ENCODE results near the gene FYN.
"Not testable (repeated sequence)": the region's sequence is repeated elsewhere in the genome, so short reads cannot be mapped to it uniquely, and the experiment has no call there.

The FYN gene

DNA sequence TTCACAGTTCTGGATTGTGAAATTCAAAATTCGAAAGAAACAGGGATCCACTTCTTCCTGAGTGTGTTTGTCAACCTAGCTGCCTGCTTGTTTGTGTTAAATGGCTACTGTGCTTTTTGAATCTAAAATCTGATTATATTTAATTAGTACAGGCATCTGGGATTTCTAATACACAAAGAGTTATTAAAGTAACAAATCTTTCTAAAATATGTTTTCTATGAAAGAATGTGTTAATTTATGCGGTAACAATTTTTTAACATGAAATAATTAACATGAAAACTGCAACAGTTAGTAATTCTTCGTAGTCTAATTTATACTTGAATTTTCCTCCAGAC is 186.4 kb downstream of the FYN start:
- DNase-seq (ENCODE audit: low read depth), result no peak
- TF ChIP-seq, protein P1, sequence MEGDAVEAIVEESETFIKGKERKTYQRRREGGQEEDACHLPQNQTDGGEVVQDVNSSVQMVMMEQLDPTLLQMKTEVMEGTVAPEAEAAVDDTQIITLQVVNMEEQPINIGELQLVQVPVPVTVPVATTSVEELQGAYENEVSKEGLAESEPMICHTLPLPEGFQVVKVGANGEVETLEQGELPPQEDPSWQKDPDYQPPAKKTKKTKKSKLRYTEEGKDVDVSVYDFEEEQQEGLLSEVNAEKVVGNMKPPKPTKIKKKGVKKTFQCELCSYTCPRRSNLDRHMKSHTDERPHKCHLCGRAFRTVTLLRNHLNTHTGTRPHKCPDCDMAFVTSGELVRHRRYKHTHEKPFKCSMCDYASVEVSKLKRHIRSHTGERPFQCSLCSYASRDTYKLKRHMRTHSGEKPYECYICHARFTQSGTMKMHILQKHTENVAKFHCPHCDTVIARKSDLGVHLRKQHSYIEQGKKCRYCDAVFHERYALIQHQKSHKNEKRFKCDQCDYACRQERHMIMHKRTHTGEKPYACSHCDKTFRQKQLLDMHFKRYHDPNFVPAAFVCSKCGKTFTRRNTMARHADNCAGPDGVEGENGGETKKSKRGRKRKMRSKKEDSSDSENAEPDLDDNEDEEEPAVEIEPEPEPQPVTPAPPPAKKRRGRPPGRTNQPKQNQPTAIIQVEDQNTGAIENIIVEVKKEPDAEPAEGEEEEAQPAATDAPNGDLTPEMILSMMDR (IDR thresholded peaks at IDR 0.05; ENCODE audit: insufficient read depth, low read depth, low read length, missing control alignments), result no peak
- no peak overlapping the region for H3K4me3 ChIP-seq (ENCODE audit: low read depth, low read length)

DNA sequence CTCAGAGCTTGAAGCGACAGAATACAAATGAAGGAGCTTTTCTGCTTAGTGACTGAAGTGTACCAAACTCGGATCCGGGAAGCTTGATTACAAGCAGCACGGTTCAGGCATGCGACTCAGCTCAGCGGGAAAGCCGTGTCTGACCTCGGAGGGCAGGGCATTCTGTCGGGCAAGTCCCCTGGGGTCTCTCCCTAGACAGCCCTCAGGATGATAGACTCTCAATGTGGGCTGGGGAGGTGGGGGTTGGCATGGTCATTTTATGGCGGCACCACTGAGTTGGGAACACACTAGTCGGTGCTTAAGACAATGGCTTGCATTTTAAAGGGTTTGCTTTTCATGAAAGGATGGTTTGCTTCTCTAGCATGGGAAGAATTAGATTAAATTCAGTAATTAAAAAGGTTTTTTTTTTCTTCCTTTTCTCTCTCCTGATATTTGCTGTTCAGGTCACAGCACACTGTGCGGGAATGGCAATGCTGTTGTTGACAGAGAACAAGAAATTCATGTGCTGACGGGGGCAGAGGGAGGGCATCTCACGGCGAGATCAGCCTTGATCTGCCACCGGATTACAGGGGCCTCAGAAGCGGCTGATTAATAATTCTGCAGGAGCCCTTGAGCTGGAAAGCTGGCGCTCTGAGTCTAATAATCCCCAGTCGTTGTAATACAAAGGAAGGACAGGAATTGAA is 186.9 kb downstream of the FYN start:
- TF ChIP-seq, protein P1 (IDR thresholded peaks at IDR 0.05; ENCODE audit: insufficient read depth, low read depth, low read length, missing control alignments), result no peak
- no peak for DNase-seq (ENCODE audit: low read depth)
- H3K4me3 ChIP-seq (ENCODE audit: low read depth, low read length), result no peak overlapping the region

DNA sequence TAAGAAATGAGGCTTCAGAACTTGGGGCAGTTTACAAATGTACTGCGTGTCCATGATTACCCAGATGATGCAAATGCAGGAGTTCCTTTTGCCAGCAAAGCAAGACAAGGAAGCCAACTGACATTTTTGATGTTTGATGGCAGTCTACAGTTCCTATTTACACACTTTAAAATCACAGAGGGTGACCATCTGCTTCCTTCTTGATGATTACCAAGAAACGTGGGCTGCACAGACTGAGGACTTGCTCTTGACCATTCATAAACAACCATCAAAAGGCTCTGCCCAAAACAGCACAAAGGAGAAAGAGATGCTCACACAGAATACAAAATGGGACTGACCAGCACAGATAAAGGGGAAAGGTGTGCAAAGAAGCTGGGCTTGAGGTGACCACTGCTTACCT is 187.7 kb downstream of the FYN start:
- DNase-seq (ENCODE audit: low read depth), result no peak
- H3K4me3 ChIP-seq (ENCODE audit: low read depth, low read length), result no peak overlapping the region
- TF ChIP-seq, protein P1 (IDR thresholded peaks at IDR 0.05; ENCODE audit: insufficient read depth, low read depth, low read length, missing control alignments), result no peak

DNA sequence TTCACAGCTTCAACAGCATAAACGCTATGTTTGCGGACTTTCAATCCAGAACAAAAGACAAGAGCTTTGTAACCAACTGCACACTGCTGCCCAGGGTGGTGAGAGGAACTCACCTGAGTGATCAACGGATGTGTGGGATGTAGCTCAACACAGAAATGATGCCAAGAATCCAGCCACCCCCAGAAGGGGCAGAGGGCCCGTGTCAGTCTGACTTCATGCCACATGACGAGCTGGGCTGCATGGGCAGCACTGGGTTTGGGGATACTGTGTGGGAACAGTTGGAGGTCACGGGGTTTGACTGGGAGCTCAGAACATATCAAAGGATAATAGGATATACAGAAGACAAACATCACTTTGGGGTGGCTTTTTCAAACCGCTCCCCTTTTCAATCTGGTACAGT is 188.2 kb downstream of the FYN start:
- no peak overlapping the region for H3K4me3 ChIP-seq (ENCODE audit: low read depth, low read length)

DNA sequence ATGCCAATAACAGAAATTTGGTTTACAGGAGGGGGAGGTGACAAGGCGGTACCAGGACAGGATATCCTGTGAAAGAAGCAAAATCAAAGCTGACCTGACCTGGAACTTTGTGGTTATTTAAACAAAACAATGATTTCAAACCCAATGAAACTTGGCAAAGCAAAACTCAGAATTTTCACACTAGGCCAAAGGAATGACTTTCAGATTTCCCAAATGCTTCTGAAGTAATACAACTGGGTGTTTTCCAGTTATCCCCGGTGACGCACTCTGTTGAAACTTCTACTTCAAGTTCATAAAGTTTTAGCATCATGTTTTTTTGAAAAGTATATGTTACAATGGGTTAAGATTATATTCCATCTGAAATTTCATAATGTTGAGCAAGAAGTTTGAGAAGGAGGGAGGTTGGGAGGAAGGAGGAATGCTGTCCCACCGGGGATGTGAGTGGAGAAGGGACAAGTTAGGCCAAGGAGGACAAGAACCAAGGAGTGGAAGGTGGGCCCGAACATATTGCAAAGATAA is 189.4 kb downstream of the FYN start:
- H3K4me3 ChIP-seq (ENCODE audit: low read depth, low read length), result no peak overlapping the region
- no peak for DNase-seq (ENCODE audit: low read depth)
- TF ChIP-seq, protein P1 (IDR thresholded peaks at IDR 0.05; ENCODE audit: insufficient read depth, low read depth, low read length, missing control alignments), result no peak

More for the DNA sequence above, 188.2 kb downstream of the FYN start:
- no peak for DNase-seq (ENCODE audit: low read depth)
- TF ChIP-seq, protein P1 (IDR thresholded peaks at IDR 0.05; ENCODE audit: insufficient read depth, low read depth, low read length, missing control alignments), result no peak

DNA sequence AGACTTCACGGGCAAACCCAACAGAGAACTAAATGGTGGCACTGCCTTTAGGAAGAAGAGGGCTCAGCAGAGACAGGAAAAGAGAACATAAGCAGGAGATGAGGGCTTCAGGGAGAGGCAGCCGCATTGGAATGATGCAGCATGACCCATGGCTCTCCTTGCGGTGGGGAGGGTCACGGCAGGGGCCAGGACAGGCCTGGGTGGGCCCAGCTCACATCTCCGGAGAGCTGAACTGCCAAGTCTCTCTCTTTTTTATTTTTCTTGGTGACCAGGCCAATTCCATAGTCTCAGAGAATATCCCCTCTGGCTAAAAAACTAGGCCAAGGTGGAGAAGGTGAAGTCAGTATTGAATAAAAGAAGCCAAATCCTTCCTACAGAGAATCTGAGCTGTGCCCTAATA is 190.1 kb downstream of the FYN start:
- no peak overlapping the region for H3K4me3 ChIP-seq (ENCODE audit: low read depth, low read length)
- TF ChIP-seq, protein P1 (IDR thresholded peaks at IDR 0.05; ENCODE audit: insufficient read depth, low read depth, low read length, missing control alignments), result no peak
- no peak for DNase-seq (ENCODE audit: low read depth)

DNA sequence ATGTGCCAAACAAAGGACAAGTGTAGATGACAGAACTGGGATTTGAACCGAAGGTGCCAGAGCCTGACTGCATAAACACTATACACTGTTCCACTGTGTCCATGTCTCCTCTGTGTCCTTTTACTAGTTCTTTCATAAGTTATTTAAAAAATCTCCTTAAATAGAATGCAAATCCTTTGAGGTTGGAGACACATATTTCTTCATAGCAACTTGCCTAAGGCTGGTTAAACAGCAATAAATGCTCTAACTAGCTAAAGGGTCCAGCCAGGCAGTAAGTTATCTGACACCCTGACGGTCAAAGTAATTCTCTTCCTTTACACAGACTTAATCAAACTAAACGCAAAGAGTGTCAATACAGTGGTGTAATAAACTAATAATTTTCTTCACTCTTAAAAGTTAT is 191.4 kb downstream of the FYN start:
- H3K4me3 ChIP-seq (ENCODE audit: low read depth, low read length), result no peak overlapping the region
- TF ChIP-seq, protein P1 (IDR thresholded peaks at IDR 0.05; ENCODE audit: insufficient read depth, low read depth, low read length, missing control alignments), result no peak
- no peak for DNase-seq (ENCODE audit: low read depth)

DNA sequence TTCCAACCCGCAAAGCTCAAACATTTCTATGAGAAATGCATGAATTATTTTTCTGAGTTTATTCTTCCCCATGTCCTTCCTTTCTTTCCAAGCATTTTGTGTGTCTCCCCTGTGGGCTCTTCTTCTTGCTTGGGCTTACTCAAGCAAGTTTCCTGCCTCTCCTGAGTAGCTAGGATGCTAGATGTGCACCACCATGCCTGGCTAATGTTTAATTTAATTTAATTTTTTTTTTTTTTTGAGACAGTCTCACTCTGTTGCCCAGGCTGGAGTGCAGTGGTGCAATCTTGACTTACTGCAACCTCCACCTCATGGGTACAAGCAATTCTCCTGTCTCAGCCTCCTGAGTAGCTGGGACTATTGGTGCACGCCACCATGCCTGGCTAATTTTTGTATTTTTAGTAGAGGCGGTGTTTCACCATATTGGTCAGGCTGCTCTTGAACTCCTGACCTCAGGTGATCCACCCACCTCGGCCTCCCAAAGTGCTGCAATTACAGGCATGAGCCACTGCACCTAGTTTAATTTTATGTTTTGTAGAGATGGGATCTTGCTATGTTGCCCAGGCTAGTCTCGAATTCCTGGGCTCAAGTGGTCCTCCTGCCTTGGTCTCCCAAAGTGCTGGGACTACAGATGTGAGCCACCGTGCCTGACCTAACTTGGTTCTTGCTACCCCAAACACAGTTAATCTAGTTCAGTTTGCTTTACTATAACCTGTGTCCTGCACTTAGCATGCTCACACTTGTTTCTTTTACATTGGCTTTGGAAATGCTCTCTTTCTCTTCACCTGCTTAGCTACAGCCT is 192.2 kb downstream of the FYN start:
- H3K4me3 ChIP-seq (ENCODE audit: low read depth, low read length); DNase-seq (ENCODE audit: low read depth): not testable (repeated sequence)
